Cardiac fibroblast (primary cell): Measurements from ENCODE around the gene STIM1.

Experiments used
- DNase-seq, 2 donors: peaks; one replicate each; pipeline versions ENCODE4 v3.0.0 to v3.0.0-alpha.2; 2010; ENCODE audit warnings: low read depth in 2 of 2
- H3K4me3 ChIP-seq, 2 donors: replicated peaks in 1 of 2; 1 replicate in 1 of 2; 2 replicates in 1 of 2; pipeline ENCODE4 v1.5.1; 2011; ENCODE audit warnings: low read depth in 2 of 2, low read length in 2 of 2, mild to moderate bottlenecking in 2 of 2, moderate library complexity in 1 of 2
- TF ChIP-seq, protein P1 (sequence below): IDR thresholded peaks from one replicate; pipeline ENCODE4 v1.5.1; 2011; ENCODE audit warnings: low read depth, mild to moderate bottlenecking, low read length, inconsistent platforms

STIM1 gene

DNA sequence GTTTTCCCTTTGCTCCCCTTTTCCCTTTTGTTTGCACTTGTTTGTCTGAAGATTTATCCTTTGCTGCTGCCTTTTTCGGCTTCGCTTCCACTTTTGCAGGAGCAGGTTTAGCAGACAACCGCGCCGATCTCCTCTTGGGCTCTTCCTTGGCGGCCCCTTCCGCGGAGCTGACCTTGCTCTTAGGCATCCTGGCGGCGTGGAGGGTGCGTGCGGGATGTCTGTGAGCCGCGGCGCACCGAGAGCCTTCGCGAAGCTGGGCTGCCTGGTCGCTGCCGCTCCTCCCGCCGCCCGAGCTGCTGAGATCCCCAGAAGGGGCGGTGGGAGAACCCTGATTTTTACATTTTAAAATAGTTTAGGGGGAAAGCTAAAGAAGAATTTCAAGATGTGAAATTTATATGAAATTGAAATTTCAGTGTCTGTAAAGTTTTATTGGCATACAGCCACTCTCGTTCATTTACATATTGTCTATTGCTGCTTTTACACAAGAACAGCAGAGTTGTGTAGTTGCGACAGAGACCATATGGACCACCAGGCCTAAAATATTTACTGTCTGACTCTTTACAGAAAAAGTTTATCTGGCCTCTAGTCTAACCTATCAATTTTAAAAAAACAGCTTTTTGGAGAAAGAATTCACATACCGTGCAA lies 133.9 kb downstream of the STIM1 start:
- DNase-seq, result no peak
- H3K4me3 ChIP-seq, result no peak overlapping the region
- TF ChIP-seq, protein P1, sequence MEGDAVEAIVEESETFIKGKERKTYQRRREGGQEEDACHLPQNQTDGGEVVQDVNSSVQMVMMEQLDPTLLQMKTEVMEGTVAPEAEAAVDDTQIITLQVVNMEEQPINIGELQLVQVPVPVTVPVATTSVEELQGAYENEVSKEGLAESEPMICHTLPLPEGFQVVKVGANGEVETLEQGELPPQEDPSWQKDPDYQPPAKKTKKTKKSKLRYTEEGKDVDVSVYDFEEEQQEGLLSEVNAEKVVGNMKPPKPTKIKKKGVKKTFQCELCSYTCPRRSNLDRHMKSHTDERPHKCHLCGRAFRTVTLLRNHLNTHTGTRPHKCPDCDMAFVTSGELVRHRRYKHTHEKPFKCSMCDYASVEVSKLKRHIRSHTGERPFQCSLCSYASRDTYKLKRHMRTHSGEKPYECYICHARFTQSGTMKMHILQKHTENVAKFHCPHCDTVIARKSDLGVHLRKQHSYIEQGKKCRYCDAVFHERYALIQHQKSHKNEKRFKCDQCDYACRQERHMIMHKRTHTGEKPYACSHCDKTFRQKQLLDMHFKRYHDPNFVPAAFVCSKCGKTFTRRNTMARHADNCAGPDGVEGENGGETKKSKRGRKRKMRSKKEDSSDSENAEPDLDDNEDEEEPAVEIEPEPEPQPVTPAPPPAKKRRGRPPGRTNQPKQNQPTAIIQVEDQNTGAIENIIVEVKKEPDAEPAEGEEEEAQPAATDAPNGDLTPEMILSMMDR, result no peak

DNA sequence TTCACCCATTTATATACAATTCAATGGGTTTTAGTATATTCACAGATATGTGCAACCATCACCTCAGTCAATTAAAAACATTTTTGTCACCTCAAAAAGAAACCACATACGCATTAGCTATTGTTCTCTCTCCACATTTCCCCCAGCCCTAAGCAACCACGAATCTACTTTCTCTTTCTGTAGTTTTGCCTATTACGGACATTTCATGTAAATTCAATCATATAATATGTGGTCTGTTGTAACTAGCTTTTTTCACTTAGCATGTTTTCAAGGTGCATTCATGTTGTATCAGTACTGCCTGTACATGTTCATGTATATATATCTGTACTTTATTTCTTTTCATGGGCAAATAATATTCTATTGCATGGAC lies 134.4 kb downstream of the STIM1 start:
- TF ChIP-seq, protein P1, result no peak
- no peak for DNase-seq
- H3K4me3 ChIP-seq, result no peak overlapping the region

DNA sequence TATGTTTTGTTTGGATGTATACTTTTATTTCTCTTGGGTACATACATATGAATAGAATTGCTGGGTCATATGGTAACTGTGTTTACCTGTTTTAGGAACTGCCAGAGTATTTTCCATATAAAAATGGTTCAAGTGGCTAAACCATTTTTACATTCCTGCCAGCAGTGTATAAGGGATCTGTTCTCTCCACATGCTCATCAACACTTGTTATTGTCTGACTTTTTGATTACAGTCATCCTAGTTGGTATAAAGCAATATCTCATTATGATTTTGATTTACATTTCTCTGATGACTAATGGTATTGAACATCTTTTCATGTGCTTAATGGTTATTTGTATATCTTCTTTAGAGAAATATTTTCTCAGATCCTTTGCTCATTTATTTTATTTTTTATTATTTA lies 134.9 kb downstream of the STIM1 start:
- H3K4me3 ChIP-seq, result no peak overlapping the region
- no peak for DNase-seq
- TF ChIP-seq, protein P1, result no peak

DNA sequence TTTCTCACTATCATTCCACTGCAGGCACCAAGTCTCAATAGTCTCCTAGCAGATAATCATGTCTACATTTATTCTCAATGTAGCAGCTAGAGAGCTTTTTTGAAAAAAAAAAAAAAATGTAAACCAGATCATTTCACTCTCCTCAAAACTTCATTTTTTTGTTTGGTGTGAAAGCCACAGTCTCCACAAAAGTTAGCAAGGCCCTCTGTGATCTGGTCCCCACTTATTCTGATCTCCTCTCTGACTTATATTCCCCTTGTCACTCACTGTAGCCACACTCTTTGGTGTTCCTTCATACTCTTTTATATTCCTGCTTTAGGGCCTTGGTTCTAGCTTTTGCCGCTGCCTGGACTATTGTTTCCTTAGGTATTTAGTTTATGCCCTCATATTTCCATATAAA lies 137.5 kb downstream of the STIM1 start:
- TF ChIP-seq, protein P1, result no peak
- DNase-seq, result no peak
- no peak overlapping the region for H3K4me3 ChIP-seq

DNA sequence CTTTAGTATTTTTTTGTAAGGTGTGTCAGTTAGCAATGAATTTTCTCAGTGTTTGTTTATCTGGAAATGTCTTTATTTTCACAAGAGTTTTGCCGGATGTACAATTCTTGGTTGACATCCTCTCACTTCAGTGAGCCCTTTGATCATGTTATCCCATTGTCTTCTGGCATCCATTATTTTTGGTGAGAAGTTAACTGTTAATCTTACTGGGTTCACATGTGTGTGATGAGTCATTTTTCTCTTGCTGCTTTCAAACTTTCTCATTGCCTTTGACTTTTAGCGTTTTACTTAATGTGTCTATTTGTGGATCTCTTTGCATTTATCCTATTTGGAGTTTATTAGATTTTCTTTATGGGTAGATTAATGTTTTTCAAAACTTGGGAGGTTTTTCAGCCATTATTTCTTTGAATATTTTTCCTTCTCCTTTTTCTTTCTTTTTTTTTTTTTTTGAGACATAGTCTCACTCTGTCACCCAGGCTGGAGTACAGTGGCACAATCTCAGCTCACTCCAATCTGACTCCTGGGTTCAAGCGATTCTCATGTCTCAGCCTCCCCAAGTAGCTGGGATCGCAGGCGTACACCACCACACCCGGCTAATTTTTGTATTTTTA lies 138.7 kb downstream of the STIM1 start:
- no peak overlapping the region for H3K4me3 ChIP-seq
- peak in 1 of 2 donors; percentile 27 for DNase-seq

DNA sequence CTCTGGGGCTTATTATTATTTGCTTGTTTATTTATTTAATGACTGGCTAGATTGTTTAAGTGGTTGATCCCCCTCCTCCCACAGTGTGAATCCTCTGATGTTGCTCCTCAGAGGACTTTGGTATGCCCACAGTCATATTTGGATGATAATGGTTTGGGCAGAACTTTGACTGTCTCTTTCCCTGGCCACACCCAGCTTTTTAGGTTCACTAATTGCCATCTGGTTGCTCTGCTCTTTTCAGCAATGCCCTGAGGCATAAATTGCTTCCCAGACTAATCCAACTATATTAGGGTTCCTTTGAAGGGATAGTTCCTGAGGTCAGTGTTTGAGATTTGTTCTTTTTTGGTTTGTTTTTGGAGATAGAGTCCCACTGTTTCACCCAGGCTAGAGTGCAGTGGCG lies 139.8 kb downstream of the STIM1 start:
- DNase-seq, result no peak
- TF ChIP-seq, protein P1, result no peak
- H3K4me3 ChIP-seq, result no peak overlapping the region

More for the DNA sequence above, 138.7 kb downstream of the STIM1 start:
- TF ChIP-seq, protein P1, result no peak
